ENCODE results near the gene OLFM1.
"Not testable (repeated sequence)": the region's sequence is repeated elsewhere in the genome, so short reads cannot be mapped to it uniquely, and the experiment has no call there.

The OLFM1 gene

GRCh38 chr9:135156525-135157510 is 69.3 kb downstream of the OLFM1 start:
- DNase-seq: no peak

DNA sequence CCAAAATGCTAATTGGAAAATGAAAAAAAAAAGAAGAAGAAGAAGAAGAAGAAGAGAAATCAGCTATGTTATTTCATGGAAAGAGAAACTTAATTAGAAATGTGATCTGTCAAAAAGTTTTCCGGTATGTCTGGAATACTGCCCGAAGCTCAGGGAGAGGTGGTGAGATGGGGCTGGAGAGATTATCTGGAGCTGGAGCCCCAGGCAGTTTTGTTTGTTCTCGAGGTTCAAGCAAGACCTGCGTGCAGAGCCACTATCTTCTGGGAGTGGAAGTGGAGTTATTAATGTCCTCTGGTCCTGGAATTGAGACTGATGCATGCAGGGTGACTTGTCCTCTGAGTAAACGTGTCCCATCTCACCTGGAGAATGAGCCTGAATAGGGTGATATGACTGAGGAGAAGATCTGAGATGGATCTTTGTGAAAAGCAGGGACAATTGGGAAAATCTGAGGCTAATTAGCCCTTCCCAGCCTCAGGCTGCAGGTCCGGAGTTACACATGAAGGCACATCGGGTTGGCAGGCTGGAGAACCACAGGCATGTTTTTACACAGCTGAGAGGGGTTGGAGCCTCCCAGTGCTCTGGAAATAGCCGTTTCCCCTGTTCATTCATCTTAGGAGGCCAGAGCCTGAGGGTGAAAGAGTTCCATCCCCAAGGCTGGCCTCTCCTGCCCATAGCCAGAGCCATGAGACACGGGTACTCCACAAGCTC is 70.5 kb downstream of the OLFM1 start:
- DNase-seq: no peak

DNA sequence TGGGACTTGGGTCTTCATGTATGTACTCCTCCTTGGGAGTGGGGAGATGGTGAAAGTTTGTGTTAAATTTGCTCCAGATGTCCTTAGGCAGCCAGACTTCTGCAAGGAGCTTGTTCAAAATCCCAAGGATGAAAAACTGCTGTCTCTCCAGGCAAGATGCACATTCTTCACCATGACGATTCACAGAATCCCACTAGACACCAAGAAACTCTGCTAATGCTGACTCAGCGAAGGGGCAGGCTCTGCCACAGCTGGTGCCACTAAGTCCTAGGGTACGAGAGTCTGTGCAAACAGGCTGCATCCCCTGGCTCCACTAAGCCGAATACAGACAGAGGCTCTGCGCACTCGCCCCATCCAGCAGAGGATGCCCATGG is 71.1 kb downstream of the OLFM1 start:
- no peak for DNase-seq

GRCh38 chr9:135159801-135160200 is 72.3 kb downstream of the OLFM1 start:
- no peak for DNase-seq

DNA sequence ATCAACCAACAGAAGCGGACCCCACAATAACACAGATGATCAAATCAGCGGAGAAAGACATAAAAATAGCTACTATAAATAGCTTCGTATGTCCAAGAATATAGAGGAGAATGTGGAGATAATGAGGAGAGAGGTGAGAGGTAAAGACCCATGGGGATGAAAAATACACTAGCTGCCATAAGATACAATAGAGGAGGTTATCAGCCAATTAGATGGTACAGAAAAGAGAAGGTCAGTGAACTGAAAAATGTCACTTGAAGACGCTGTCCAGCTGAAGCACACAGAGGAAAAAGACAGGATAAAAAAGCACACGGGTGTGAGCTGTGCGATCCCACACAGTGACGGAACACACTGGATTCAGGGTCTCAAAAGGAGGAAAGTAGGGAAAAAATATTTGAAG is 73.4 kb downstream of the OLFM1 start:
- DNase-seq: no peak

GRCh38 chr9:135162599-135162998 is 75.1 kb downstream of the OLFM1 start:
- not testable (repeated sequence) for DNase-seq

DNA sequence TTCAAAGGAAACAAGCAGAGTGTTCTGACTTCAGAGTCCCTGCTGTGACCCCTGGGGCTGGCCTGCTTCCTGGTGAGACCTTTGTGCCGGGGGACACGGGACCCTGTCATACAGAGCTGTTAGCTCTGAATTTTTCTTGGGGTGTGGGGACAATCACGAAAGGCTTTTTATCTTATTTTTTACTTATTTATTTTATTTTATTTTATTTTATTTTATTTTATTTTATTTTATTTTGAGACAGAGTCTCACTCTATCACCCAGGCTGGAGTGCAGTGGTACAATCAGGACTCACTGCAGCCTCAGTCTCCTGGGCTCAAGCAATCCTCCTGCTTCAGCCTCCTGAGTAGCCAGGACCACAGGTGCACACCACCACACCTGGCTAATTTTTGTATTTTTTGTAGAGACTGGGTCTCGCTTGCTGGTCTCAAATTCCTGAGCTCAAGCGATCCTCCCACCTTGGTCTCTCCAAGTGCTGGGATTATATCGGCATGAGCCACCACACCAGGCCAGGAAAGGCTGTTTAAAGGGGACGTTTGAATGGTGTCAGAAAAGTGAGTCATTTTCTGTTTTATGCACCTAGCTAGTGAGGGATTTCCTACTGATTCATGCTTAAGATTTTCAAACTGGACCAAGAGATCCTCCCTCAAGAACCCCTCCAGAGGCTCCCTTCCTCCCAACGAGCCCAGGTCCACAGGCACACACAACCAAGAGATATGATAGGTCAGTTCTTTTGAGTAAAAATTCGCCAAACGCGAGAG is 75.7 kb downstream of the OLFM1 start:
- DNase-seq: no peak

DNA sequence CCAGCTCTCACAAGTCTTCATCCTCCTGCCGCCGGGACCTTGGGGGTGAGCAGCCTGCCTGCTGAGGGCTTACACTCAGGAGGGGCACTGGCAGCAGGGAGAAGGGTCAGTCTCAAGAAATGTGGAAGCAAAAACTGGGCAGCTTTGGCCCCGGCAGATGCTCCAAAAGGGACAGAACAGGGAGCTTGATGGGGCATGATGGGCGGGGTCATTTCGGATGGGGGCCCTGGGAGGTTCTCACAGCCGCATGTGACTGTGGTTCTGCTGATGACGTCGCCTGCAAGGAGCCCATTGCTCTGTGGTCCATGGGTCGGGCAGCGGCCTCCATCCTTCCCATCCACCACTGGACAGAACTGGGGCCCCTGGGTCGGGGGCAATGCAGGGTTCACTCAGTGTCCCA is 76.6 kb downstream of the OLFM1 start:
- DNase-seq: no peak

DNA sequence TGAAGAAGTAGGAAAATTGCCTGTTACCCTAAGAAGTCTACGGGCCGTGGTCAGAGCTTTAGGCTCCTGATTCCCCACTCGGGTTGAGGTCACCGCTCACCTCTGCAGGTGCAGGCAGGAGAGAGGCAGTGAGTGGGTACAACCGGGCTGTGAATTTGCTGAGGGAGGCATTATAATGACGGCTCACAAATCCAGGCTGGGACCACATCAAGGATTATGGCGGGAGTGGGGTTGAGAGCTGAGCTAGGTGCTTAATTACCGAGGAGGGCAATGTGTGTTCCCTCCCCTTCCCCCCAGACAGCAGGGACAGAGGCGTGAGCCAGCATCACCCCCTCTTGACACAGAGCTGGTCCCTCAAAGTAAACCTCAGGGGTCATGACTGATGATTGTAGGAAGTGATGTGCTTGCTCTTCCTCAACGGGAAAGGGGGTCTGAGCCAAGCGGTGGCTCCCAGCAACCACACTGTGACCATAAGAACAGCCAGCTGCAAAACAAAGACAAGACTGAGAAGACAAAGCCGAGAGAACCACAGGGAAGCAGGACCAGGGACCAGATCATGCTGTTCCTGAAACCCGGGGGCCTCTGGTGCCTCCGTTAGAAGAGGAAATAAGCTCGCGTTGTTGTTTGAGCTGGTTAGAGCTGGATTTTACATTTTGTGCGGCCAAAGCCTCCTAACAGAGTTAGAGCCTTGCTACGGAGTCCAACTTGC is 77.7 kb downstream of the OLFM1 start:
- DNase-seq: no peak

DNA sequence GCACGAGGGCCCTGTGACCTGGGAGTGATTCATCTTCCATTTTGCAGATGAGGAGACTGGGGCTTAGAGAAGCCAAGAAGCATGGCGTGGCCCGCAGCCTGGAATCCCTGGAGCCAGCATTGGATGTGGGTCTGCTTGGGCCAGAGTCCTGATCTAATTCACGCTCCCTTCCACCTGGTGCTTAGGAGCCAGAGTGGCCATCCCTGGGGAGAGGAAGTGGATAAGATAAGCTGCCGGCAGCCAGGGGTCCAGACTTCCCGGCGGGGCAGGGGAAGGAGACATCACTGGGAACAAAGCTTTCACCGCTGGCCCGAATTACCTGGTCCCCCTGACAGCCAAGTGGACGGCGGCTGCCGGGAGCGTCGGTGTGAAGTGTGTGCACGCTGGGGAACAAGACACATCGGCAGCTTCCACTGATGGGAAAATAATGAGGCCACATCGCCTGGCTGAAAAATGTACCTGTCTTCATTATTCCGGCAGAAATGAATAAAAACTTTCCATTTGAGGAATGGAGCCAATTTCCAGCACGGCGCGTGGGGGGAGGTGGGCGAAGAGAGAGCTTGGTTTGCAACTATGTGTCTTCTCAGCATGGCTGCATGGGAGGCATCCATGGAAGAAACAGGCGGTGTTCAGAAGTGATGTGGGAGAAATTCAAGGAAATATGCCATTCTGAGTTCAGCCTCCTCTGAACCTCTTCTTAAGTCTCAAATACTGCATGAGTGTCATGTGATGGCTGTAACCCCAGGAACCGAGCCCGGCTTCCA is 78.5 kb downstream of the OLFM1 start:
- DNase-seq: no peak

GRCh38 chr9:135166565-135166964 is 79.1 kb downstream of the OLFM1 start:
- DNase-seq: no peak

GRCh38 chr9:135167356-135167755 is 79.9 kb downstream of the OLFM1 start:
- no peak for DNase-seq

DNA sequence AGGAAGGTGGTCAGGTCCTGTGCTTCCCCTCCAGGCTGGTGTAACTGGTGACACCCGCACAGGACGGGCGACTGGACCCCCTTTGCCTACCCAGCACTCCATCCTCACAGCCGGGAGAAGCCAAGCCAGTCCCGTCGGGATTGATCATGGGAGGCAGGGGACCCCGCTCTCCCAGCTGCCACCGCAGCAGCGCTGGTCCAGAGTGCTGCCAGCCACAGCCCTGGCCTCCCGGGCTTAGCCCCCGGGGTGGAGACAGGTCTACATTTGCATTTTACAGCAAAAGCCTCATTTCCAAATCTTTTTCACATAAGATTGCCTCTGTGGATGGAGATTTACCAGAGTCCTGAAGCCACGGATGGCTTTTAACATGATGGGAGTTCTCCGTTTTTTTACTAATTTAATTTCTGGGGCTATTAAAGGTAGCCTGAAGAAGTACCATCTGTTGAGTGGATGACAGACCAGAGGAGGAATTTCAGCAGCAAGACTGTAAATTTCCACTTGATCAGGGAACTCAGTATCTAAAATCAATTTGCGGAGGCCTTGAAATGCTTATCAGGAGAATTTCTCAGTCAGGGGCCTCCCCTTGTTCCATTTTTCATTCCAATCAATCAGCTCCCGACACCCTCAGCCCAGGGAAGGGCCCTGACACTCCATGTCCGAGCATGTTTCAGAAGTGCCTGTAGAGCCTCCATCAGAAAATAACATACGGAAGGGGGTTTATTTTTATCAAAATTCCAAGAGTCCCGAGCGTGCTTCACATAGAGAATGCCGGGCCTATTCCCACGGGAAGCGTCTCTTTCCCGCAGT is 80.6 kb downstream of the OLFM1 start:
- DNase-seq: no peak

DNA sequence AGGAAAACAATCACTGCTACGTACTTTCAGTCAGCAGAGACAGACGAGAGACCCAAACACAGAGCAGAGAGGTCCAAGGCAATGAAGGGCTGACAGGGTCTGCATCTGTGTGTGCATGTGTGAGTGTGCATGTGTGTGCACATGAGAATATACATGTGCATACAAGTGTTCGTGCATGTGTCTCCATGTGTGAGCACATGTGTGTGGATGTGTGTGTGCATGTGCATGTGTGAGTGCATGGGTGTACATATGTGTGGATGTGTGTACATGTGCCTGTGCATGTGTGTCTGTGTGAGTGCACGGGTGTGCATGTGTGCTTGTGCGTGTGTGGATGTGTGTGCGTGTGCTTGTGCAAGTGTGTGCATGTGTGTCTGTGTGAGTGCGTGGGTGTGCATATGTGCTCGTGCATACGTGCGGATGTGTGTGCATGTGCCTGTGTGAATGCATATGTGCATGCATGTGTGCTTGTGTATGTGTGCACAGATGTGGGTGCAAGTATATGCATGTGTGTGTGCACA is 82.3 kb downstream of the OLFM1 start:
- no peak for DNase-seq

GRCh38 chr9:135170535-135170934 is 83.1 kb downstream of the OLFM1 start:
- no peak for DNase-seq
